Activated CD4-positive, alpha-beta memory T cell treated with anti-CD3 and anti-CD28 coated beads, Interleukin-2, amount 10 ng/mL, durations not matched to agents 7 days and 5 days (primary cell): ENCODE results near the gene NTSR1. TPM values are rescaled to one million over a fixed set of nuclear protein-coding genes. Genes with fewer than 3 reads are reported as not detected.
"Not testable (repeated sequence)": the region's sequence is repeated elsewhere in the genome, so short reads cannot be mapped to it uniquely, and the experiment has no call there.

Experiments used
- CTCF ChIA-PET: fragments of 350-600 bp; sonication (Branson Sonifier 250); formaldehyde crosslinking; loops from one replicate; lab custom pipeline; 2021; ENCODE audit warnings: antibody characterized with exemption, inconsistent platforms; lab: Charles Lee
- POLR2A ChIA-PET: fragments of 350-600 bp; sonication (Branson Sonifier 250); formaldehyde crosslinking; loops from one replicate; lab custom pipeline; 2021; ENCODE audit warnings: antibody characterized with exemption; lab: Charles Lee
- DNase-seq: peaks from one replicate; pipeline ENCODE4 v3.0.0-alpha.2; 2020
- H3K27ac Mint-ChIP-seq: one replicate; pipeline ENCODE4 v1.8.0; 2021; ENCODE audit warnings: mild to moderate bottlenecking, mixed read lengths
- H3K27me3 Mint-ChIP-seq: one replicate; pipeline ENCODE4 v1.8.0; 2021; ENCODE audit warnings: mixed read lengths
- H3K36me3 Mint-ChIP-seq: one replicate; pipeline ENCODE4 v1.8.0; 2021; ENCODE audit warnings: low read depth, mixed read lengths
- H3K4me1 Mint-ChIP-seq: one replicate; pipeline ENCODE4 v1.8.0; 2021; ENCODE audit warnings: mixed read lengths
- H3K4me3 Mint-ChIP-seq: one replicate; pipeline ENCODE4 v1.8.0; 2021; ENCODE audit warnings: mild to moderate bottlenecking, mixed read lengths
- H3K9me3 Mint-ChIP-seq: one replicate; pipeline ENCODE4 v1.8.0; 2021; ENCODE audit warnings: mixed read lengths
- total RNA-seq, 2 experiments: library from RNA; stranded (reverse); gene quantifications; one replicate each; pipeline ENCODE4 v1.2.3, GENCODE V29; 2021

NTSR1 gene
- total RNA-seq, 2 experiments from 2014 or later: not detected

DNA sequence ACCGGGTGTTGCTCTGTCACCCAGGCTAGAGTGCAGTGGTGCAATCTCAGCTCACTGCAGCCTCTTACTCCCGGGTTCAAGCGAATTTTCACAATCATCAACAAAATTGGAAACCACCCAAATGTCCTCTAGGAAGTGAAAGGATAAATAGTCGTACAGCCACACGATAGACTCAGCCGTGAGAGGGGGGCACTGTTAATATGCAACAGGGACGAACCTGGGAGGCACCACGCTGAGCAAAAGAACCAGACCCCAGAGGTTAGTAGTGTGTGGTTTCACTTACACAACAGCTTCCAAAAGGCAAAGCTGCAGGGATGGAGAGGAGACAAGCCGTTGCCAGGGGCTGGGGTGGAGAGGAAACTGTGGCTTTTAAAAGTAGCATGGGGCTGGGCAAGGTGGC lies 30.1 kb upstream of the NTSR1 start:
- Mint-ChIP-seq H3K4me1 (peaks cover 12% of the 10 kb centered on the region), H3K36me3 (peaks cover 3% of the 10 kb centered on the region), H3K9me3 (no peaks in the 10 kb centered on the region), H3K27ac (no peak overlapping the region), H3K27me3 (peaks cover 1% of the 10 kb centered on the region), H3K4me3 (no peak overlapping the region)
- no peak for DNase-seq
- ChIA-PET CTCF (interaction anchor here (0.9 to 1.4 kb wide), 2 partner anchors 113 to 116 kb away, joined by 3 to 4 read pairs; no protein-coding TSS in a partner anchor), POLR2A (interaction anchor here (1.1 kb wide), 1 partner anchor 62 kb away, joined by 3 read pairs; no protein-coding TSS in a partner anchor)

GRCh38 chr20:62679978-62680589 lies 28.6 kb upstream of the NTSR1 start:
- CTCF ChIA-PET: interaction anchor here (0.6 to 1.4 kb wide), 2 partner anchors 70 to 114 kb away, joined by 4 read pairs; no protein-coding TSS in a partner anchor
- Mint-ChIP-seq H3K4me1 (peaks cover 12% of the 10 kb centered on the region), H3K4me3 (no peak overlapping the region), H3K27me3 (peaks cover 1% of the 10 kb centered on the region), H3K27ac (no peak overlapping the region), H3K36me3 (no peaks in the 10 kb centered on the region), H3K9me3 (no peaks in the 10 kb centered on the region)
- no peak for DNase-seq
- POLR2A ChIA-PET: interaction anchor here (1.2 kb wide), 1 partner anchor 66 kb away, joined by 3 read pairs; no protein-coding TSS in a partner anchor

- ChIA-PET POLR2A (interaction anchor here (0.5 to 1.1 kb wide), 2 partner anchors 9 to 57 kb away, joined by 3 read pairs; no protein-coding TSS in a partner anchor), CTCF (no interaction called here)
- Mint-ChIP-seq H3K4me1 (peaks cover 16% of the 10 kb centered on the region), H3K9me3 (no peaks in the 10 kb centered on the region), H3K36me3 (no peaks in the 10 kb centered on the region), H3K27me3 (peaks cover 9% of the 10 kb centered on the region), H3K27ac (no peak overlapping the region), H3K4me3 (no peak overlapping the region)
- no peak for DNase-seq
These were observed 25.6 kb upstream of the NTSR1 start for GRCh38 chr20:62682912-62683517.

- DNase-seq, H3K9me3 Mint-ChIP-seq, CTCF ChIA-PET, H3K4me3 Mint-ChIP-seq, H3K27ac Mint-ChIP-seq, H3K36me3 Mint-ChIP-seq, H3K27me3 Mint-ChIP-seq: not testable (repeated sequence)
- POLR2A ChIA-PET: interaction anchor here (0.5 to 1.1 kb wide), 3 partner anchors 8 to 57 kb away, joined by 3 read pairs; no protein-coding TSS in a partner anchor
- peaks cover 11% of the 10 kb centered on the region for H3K4me1 Mint-ChIP-seq
These were observed 24.8 kb upstream of the NTSR1 start for GRCh38 chr20:62683660-62684322.

GRCh38 chr20:62684981-62685380 lies 23.7 kb upstream of the NTSR1 start:
- no peak overlapping the region for H3K4me3 Mint-ChIP-seq
- H3K27ac Mint-ChIP-seq: no peak overlapping the region
- no peaks in the 10 kb centered on the region for H3K36me3 Mint-ChIP-seq
- H3K4me1 Mint-ChIP-seq: peaks cover 6% of the 10 kb centered on the region
- ChIA-PET CTCF (interaction anchor here (1.5 kb wide), 1 partner anchor 107 kb away, joined by 6 read pairs; no protein-coding TSS in a partner anchor), POLR2A (interaction anchor here (1.0 to 1.5 kb wide), 2 partner anchors 11 to 55 kb away, joined by 3 to 8 read pairs; no protein-coding TSS in a partner anchor)
- H3K27me3 Mint-ChIP-seq: peaks cover 9% of the 10 kb centered on the region
- DNase-seq: no peak
- H3K9me3 Mint-ChIP-seq: no peaks in the 10 kb centered on the region

GRCh38 chr20:62685781-62686555 lies 22.7 kb upstream of the NTSR1 start:
- peak; percentile 27 for DNase-seq
- H3K27me3 Mint-ChIP-seq: peaks cover 9% of the 10 kb centered on the region
- CTCF ChIA-PET: interaction anchor here (0.6 to 1.5 kb wide), 4 partner anchors 103 to 215 kb away, joined by 3 to 6 read pairs (median 4); no protein-coding TSS in a partner anchor

GRCh38 chr20:62686869-62687830 lies 21.5 kb upstream of the NTSR1 start:
- H3K36me3 Mint-ChIP-seq: no peaks in the 10 kb centered on the region
- DNase-seq: no peak
- no peak overlapping the region for H3K4me3 Mint-ChIP-seq
- no peak overlapping the region for H3K27ac Mint-ChIP-seq
- ChIA-PET POLR2A (no interaction called here), CTCF (interaction anchor here (1.2 to 1.5 kb wide), 3 partner anchors 102 to 107 kb away, joined by 3 to 6 read pairs (median 4); no protein-coding TSS in a partner anchor)
- peaks cover 11% of the 10 kb centered on the region for H3K27me3 Mint-ChIP-seq
- H3K9me3 Mint-ChIP-seq: no peaks in the 10 kb centered on the region
- peaks cover 6% of the 10 kb centered on the region for H3K4me1 Mint-ChIP-seq

More at GRCh38 chr20:62685781-62686555, 22.7 kb upstream of the NTSR1 start:
- Mint-ChIP-seq H3K36me3 (no peaks in the 10 kb centered on the region), H3K4me3 (no peak overlapping the region), H3K27ac (no peak overlapping the region), H3K4me1 (peaks cover 6% of the 10 kb centered on the region), H3K9me3 (no peaks in the 10 kb centered on the region)
- POLR2A ChIA-PET: interaction anchor here (1.5 kb wide), 1 partner anchor 54 kb away, joined by 8 read pairs; no protein-coding TSS in a partner anchor

- ChIA-PET POLR2A (interaction anchor here (0.8 kb wide), 1 partner anchor 45 kb away, joined by 3 read pairs; the partner anchor contains the start of gene SLCO4A1), CTCF (interaction anchor here (0.5 kb wide), 1 partner anchor 542 kb away, joined by 4 read pairs; no protein-coding TSS in a partner anchor)
- Mint-ChIP-seq H3K4me1 (peaks cover 6% of the 10 kb centered on the region), H3K27me3 (peaks cover 15% of the 10 kb centered on the region), H3K4me3 (no peak overlapping the region), H3K27ac (no peak overlapping the region), H3K9me3 (no peaks in the 10 kb centered on the region), H3K36me3 (no peaks in the 10 kb centered on the region)
- DNase-seq: no peak
These were observed 20.6 kb upstream of the NTSR1 start for GRCh38 chr20:62688083-62688482.

- peaks cover 6% of the 10 kb centered on the region for H3K4me1 Mint-ChIP-seq
- peaks cover 15% of the 10 kb centered on the region for H3K27me3 Mint-ChIP-seq
- H3K9me3 Mint-ChIP-seq: no peaks in the 10 kb centered on the region
- ChIA-PET POLR2A (interaction anchor here (0.8 kb wide), 2 partner anchors 46 to 119 kb away, joined by 3 read pairs; partner anchors contain the start of gene SLCO4A1), CTCF (no interaction called here)
- no peaks in the 10 kb centered on the region for H3K36me3 Mint-ChIP-seq
- DNase-seq: no peak
- no peak overlapping the region for H3K4me3 Mint-ChIP-seq
- H3K27ac Mint-ChIP-seq: no peak overlapping the region
These were observed 19.7 kb upstream of the NTSR1 start for GRCh38 chr20:62688855-62689460.

DNA sequence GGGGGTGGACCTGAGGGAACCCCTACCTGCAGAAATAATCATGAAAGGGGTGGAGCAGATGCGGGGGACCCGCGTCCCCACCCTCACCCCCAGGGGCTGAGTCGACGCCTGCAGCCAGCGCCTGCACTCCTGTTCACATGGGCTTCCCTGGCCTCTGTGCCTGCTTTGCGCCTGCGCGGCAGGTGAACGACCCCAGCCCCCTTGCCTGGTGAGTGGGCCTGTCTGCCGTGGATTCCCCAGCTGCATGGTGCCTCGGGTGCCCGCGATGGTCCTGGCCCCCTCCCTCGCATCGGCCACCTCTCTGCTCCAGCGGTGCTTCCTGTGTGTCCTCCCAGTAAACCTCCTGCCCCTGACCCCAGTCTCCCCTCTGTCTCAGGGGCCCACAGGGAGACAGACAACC lies 18.8 kb upstream of the NTSR1 start:
- no peaks in the 10 kb centered on the region for H3K36me3 Mint-ChIP-seq
- H3K4me1 Mint-ChIP-seq: peaks cover 6% of the 10 kb centered on the region
- ChIA-PET POLR2A (no interaction called here), CTCF (no interaction called here)
- no peak overlapping the region for H3K27ac Mint-ChIP-seq
- H3K9me3 Mint-ChIP-seq: no peaks in the 10 kb centered on the region
- no peak overlapping the region for H3K4me3 Mint-ChIP-seq
- DNase-seq: no peak
- peaks cover 15% of the 10 kb centered on the region for H3K27me3 Mint-ChIP-seq

DNA sequence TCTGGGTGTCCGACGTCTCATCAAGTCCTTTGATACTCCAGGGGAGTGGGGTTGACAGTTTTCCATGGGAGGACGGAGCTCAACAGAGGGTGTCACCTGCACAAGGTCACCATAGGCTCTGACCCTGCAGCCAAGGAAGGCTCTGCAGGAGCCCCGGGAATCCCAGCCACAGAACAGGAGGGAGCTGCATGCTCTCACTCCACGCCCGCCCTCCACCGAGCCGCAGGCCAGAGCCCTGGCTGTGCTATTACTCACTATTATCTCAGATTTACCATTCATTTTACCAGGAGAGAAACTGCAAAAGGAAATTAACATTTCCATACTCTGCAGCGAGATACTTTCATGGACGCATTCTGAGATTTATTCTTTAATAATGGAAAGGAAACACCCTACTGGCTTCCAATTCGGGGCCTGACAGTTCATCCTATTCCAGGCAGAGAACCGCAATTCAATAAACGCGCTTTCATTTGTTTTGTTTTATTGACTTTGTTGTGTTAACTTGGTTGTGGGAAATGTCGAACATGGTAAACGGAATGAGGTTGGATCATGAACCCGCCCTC lies 18.3 kb upstream of the NTSR1 start:
- CTCF ChIA-PET: no interaction called here
- H3K4me1 Mint-ChIP-seq: peaks cover 6% of the 10 kb centered on the region
- H3K4me3 Mint-ChIP-seq: no peak overlapping the region
- peaks cover 13% of the 10 kb centered on the region for H3K27me3 Mint-ChIP-seq
- POLR2A ChIA-PET: no interaction called here
- H3K9me3 Mint-ChIP-seq: no peaks in the 10 kb centered on the region
- H3K27ac Mint-ChIP-seq: no peak overlapping the region
- no peaks in the 10 kb centered on the region for H3K36me3 Mint-ChIP-seq
- no peak for DNase-seq
